EH (cell line): ENCODE data around the gene MIB1.
"Not testable (repeated sequence)": the region's sequence is repeated elsewhere in the genome, so short reads cannot be mapped to it uniquely, and the experiment has no call there.

Experiments used
- DNase-seq: peaks from one replicate; pipeline ENCODE4 v3.0.0-alpha.2; 2015; ENCODE audit warnings: low read depth

Gene MIB1

DNA sequence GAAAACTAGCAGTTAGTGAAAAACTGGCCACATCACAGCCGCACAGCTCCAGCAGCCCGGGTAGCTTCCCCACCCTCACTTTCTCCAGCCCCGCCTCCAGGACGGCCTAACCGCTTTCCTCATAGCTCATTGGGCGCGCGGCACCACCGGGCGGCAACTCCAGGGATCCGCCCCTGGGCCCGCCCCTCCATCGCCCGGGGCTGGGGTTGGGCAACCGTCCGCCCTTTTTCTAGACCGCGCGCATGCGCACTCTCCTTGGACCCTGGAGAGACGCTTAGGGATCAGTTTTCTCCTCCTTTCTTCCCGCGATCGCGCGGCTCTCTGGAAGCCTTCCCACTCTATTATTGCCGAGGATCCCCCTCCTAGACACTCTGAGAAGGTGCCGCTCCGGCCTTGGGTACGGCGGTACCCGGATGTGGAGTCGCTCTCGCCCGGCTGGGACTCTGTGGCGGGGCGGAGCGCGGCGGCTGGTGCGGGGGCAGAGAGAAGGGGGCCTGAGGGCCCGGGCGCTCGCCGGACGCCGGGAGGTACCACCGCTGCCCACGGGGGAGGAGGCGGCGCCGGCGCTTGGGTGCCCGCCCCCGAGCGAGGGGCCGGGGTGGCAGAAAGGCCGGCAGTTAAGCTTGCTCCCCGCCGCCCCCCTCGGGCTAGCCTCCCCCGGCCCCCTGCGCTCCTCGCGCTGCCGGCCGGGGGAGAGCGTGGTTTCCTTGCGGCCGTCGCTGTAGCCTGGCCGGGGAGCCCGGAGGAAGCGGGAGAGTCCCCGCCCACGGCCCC is at the start of gene MIB1:
Gene MIB1 (plus strand): TSS at position 255 of the 774 bp plus-strand sequence. CDS start 792 bp downstream, outside the sequence.
- DNase-seq: peak; percentile 97

DNA sequence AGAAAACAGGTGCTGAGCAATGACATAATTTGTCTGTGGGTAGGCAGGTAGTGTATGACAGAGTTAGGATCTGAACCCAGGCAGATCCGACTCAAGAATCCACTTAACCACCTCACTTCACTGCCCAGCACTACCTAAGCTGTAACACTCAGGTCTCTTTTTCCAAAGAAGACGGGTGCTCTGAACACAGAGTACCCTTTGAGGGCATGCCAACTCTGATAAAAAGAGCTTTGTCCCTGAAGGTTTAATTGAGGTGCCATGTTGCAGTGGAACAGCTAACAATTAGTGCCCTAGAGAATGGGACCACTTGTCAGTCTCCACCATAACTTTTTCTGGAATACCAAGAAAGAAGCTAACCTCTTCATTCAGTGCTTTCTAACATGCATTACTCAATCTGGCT is 47.3 kb upstream of the MIB1 start:
- no peak for DNase-seq

DNA sequence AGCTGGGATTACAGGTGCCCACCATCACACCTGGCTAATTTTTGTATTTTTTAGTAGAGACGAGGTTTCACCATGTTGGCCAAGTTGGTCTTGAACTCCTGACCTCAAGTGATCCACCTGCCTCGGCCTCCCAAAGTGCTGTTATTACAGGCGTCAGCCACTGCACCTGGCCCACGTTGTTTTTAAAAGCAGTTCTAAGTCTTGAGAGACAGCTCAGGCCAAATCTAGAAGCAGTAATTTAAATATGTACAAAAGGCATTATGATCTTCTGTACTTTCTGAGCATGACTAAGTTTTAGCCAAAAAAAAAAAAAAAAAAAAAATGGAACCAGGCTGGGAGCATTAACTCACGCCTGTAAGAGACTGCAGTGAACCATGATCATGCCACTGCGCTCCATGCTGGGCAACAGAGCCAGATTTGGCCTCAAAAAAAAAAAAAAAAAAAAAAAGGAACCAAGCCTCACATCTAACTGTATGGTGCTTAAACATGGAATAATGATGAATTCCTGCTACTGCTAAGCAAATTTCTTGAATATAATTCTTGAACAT is 40.0 kb upstream of the MIB1 start:
- DNase-seq: no peak

DNA sequence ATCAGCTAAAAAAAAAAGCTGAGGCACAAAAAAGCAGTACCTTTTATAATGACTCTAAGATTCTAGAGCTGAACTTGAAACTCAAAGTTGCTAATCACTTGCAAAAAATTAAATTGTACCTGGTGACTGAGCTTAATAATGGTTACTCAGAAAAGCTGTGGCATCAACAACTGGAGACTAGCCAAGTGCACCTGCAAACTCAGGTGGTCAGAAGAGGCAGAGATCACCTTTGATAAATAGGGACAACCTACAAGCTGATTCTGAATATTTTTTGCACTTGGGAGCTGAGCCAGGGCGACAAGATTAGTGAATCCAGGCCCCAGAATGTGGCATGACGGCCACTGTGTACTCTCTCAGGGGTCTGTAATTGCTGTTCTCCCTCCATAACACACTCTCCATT is 39.0 kb upstream of the MIB1 start:
- DNase-seq: no peak

DNA sequence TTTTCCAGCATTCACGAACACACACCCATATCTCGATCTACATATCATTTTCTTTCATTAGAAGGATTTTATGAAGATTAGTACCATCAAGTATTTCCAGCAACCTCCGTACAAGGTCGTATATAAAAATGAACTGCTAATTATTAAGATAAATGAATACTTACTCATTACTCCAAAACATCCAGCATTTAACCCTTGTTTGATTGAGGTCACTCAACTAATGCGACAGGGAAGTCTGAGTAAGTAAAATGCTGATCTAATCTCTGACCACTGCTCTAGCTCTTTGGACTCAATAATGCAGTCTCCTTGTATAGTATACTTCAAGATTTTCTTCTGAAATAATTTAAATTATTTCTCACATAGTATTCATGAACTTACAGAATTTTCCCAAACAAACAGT is 38.0 kb upstream of the MIB1 start:
- DNase-seq: peak; percentile 25

DNA sequence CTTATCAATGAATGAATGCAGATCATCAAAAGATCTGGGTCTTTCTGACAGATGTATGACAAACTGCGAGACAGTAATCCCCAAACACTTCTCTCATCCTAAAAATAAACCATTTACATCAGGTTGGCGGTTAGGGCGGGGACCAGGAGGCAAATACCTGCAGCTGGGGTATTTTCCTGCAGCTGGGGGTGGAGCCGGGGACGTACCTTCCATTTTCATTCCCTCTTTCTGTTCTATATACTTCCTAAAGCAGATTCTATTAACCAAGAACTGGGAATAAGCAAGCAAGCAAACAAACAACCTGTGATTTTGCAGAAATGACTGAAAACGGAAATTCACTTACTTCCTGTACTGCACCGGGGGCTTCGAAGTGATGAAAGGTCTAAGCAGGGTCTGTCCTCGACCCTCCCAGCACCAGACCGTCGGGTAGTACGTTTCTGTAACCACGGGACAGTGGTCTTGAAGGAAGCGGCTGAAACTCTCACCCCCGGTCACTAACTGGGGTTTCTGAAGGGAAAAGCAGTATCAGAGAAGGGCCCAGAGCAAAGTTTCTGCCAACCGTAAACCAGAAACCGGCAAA is 37.3 kb upstream of the MIB1 start:
- DNase-seq: peak; percentile 12

DNA sequence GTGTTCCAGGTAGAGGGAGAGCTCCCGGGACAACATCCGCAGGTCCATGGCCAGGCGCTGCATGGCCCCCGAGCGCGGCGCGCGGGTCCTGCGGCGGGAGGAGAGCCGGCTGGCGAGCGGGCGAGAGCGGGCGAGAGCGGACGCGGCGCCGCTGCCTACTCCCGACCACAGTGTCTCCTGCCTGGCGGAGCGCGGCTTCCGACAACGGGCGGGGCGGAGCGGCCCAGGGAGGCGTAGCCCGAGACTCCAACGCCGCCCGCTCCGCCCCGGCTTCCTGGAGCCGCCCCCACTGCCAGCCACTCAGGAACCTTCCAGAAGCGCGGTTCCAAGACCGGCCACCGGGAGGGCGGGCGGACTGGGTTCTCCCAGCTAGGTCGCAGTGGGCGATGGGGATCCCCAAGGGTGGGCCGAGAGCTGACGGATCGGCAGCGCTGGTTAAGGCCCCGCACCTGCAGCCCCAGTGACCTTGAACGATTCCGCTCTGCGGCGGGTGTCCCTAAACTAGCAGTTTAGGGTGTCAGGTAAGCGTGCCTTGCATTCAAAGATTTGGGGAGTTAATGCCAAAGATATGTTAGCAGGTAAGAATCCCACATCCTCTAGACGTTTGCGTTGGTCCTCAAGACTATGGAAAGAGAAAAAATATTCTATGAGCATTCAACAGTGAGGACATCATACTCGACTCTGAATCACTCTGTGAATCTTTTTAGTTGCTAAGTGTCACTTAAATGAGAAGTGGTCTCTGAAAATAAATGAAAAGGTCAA is 35.8 kb upstream of the MIB1 start, which contains the start of gene ABHD3:
Gene ABHD3 (minus strand): TSS at position 172 of the 762 bp plus-strand sequence. CDS start 109 bp downstream, at position 63.
- peak; percentile 93 for DNase-seq

DNA sequence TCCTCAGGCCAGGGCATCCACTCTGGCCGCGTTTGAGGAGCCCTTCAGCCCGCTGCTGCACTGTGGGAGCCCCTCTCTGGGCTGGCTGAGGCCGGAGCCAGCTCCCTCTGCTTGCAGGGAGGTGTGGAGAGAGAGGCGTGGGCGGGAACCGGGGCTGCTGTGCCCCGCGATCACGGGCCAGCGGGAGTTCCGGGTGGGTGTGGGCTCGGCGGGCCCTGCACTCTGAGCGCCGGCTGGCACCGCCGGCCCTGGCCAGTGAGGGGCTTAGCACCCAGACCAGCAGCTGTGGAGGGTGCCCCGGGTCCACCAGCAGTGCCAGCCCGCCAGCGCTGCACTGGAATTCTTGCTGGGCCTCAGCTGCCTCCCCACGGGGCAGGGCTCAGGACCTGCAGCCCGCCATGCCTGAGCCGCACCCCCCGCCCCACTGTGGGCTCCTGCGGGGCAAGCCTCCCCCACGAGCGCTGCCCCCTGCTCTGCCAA is 34.2 kb upstream of the MIB1 start:
- DNase-seq: no peak

DNA sequence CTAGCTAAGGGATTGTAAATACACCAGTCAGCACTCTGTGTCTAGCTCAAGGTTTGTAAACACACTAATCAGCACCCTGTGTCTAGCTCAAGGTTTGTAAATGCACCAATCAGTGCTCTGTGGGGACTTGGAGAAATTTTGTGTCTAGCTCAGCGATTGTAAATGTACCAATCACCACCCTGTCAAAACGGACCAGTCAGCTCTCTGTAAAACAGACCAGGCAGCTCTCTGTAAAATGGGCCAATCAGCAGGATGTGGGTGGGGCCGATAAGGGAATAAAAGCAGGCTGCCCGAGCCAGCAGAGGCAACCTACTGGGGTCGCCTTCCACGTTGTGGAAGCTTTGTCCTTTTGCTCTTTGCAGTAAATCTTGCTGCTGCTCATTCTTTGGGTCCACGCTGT is 33.5 kb upstream of the MIB1 start:
- DNase-seq: not testable (repeated sequence)

DNA sequence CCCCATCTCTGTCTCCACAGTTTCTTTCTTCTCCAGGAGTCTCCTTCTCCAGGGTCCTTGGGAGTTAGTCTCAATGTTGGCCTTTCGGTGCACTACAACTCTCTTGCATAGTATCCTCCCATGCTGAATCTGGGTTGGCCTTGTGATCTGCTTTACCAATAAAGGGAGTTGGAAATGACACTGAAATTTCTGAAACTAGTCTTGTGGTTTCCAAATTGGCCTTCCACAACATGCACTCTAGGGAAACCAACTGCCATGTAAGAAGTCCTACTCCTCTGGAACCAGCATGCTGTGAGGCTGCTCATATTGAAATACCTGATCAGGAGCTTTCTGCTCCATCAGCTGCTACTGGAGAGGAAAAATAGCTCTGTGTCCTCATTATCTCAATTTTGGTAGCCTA is 26.1 kb upstream of the MIB1 start:
- no peak for DNase-seq

DNA sequence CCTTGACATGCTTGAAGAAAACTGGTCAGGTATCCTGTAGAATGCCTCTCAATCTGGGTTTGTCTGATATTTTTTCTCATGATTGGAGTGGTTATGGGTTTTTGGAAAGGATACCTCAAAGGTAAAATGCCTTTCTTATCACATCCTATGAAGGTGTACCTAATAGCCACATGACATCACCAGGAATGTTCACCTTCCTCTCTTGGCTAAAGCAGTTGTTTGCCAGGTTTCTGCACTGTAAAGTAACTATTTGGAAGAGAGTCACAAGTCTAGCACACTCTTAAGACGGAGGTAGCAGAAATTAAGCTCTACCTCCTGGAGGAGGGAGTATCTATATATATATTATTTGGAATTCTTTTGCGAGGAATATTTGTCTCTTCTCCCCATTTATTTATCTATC is 17.9 kb upstream of the MIB1 start:
- no peak for DNase-seq

DNA sequence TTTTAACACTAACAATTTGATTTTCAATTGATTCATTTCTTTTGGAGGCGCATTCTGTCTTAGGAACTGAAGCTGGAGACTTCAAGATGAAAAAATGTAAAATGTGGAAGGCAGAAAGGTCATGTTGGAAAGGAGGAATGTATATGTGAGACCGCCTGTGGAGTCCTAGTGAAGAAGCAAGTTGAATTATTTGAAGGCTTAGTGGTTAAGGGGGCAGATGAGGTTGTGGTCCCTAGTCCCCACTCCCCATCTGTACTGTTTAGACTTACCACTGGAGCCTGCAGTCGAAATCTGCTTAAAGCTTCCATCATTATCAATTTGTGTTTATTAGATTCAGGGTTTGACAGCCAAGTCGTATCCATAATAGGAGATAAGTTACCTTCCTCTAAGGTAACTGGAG is 15.4 kb upstream of the MIB1 start:
- DNase-seq: no peak

DNA sequence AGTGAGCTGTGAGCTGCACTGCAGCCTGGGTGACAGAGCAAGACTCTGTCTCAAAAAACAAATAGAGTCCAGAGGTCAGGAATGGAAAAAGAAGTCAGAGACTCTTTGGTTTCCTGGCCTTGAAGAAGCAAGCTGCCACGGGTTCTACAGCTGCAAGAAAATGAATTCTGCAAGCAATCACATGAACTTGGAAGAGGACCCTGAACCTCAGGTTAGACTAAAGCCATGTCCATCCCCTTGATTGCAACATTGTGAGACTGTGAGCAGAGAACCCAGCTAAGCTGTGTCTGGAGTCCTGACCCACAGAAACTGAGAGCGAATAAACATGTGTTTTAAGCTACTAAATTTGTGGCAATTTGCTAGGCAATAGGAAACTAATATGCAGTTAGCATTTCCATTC is 12.9 kb upstream of the MIB1 start:
- DNase-seq: no peak

DNA sequence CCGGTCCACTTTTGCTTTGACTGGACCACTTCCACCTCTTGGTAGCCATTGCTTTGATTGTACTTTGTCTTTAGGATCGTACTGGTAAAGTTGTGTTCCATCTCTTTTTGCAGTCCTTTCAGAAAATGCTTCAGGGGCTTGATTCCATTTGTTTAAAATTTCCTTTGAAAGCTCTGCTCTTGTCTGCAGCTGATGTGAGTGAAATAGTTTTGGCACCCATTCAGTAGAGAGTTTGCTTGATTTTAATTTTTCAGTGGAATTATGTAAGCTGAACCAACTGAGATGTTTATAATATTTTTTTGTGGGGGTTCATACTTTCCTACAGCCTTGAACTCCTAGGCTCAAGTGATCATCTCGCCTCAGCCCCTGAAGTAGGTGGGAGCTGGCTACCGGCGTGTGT is 7.6 kb upstream of the MIB1 start:
- no peak for DNase-seq

DNA sequence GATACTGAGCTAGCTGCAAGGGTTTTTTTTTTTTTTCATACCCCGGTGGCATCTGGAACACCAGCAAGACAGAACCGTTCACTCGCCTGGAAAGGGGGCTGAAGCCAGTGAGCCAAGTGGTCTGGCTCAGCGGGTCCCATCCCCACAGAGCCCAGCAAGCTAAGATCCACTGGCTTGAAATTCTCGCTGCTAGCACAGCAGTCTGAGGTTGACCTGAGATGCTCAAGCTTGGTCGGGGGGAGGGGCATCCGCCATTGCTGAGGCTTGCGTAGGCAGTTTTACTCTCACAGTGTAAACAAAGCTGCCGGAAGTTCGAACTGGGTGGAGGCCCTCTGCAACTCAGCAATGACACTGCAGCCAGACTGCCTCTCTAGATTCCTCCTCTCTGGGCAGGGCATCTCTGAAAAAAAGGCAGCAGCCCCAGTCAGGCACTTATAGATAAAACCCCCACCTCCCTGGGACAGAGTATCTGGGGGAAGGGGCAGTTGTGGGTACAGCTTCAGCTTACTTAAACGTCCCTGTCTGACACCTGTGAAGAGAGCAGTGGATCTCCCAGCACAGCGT is 5.1 kb upstream of the MIB1 start:
- DNase-seq: peak; percentile 67

DNA sequence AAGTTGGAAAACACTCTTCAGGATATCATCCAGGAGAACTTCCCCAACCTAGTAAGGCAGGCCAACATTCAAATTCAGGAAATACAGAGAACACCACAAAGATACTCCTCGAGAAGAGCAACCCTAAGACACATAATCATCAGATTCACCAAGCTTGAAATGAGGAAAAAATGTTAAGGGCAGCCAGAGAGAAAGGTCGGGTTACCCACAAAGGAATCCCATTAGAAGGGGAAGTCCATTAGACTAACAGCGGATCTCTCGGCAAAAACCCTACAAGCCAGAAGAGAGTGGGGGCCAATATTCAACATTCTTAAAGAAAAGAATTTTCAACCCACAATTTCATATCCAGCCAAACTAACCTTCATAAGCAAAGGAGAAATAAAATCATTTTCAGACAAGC is 3.7 kb upstream of the MIB1 start:
- DNase-seq: not testable (repeated sequence)

DNA sequence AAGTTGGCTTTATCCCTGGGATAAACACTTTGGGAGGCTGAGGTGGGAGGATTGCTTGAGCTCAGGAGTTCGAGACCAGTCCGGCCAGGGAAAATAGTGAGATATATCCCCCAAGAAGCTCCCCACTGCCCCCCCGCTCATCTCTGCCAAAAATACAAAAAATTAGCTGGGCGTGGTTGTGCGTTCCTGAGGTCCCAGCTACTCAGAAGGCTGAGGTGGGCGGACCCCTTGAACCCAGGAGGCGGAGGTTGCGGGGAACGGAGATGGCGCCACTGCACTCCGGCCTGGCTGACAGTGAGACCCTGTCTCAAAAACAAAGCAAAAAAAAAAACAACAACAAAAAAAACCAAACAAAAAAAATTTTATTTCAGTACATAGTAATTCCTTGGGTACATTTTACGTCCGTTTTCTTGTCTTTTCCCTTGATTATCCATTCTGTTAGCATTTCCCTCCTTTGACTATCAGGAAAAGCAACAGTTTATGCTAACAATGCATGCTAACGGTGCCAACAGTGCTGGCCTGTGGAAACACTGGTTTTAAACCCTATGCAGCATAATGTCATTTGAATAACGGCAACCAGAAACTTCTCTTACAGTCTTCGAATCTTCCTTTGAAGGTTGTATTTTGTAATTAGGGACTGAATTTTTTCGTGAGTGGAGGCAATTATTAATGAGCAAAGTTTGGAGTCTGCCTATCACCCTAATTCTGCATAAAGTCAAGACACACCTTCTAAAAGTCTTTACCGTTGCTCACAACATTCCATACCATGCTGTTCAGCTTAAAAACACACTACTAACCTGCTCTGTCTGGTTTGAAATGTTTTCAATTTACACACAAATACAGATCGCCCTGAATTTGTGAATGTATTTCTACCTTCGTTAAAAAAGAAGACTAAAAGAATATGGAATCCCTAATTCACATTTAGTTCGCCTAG is 721 bp upstream of the MIB1 start:
- no peak for DNase-seq

DNA sequence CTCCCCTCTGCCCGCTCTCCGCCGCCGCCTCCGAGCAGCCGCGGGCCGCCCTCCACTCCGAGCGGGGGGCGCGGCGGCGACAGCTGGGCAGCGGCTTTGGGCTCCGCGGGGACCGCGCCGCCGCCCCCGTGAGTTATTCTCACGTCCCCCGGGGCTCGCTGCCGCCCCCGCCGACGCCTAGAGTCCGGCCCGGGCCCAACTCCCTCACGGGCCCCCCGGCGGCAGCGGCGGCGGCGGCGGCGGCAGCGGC is 645 bp downstream of the MIB1 start:
- DNase-seq: no peak

DNA sequence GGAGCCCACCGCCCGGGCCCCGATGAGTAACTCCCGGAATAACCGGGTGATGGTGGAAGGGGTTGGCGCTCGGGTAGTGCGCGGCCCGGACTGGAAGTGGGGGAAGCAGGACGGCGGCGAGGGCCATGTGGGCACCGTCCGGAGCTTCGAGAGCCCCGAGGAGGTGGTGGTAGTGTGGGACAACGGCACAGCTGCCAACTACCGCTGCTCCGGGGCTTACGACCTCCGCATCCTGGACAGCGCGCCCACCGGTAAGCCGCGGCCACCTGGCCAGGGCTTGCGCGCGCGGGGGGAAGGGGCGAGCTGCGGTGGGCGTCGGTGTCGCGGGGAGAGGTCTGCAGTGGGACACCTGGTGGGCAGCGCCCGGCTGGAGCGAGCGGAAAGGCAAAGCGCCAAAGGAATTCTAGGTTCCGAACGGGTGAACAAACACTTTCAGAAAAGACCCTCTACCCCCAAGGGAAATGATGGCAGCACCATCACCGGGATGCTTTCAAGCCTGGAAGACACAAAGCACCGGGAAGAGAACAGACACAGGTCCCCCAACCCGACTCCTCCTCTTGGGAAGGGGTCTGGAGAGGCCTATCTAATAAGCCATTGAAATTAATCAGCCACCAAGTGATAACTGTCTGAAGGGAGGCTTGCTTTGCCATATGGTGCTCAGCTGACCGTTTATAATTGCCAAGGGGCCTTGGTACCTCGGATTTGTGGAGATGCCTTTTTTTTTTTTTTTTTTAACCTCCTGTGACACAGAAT is 1.1 kb downstream of the MIB1 start:
- DNase-seq: peak; percentile 31

DNA sequence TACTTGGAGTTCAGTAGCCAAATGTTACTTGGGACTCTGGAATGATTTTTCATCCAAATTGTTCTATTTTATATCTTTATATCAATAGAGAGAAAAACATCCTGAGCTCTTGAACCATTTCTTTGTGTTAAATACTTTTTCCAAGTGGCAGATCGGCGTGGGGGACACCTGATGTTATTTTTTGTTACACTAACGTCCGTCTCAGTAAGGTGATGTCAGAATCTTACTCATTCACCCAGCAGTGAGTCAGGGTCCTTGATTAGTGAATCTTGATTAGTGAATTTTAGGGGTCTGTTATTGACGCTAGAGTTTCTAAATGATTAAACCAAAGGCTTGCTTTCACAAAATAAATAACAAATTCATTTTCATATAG is 1.7 kb downstream of the MIB1 start:
- DNase-seq: no peak
